Brain microvascular endothelial cell (primary cell): ENCODE data around the gene SLC39A13.

ENCODE experiments used
- DNase-seq: peaks from one replicate; pipeline ENCODE4 v3.0.0-alpha.2; 2020
- H3K27ac ChIP-seq: fragments of 250-450 bp; sonication (Bioruptor Pico); 2 replicates; pipeline ENCODE4 v1.5.1; 2020; ENCODE audit warnings: mild to moderate bottlenecking, moderate library complexity
- H3K27me3 ChIP-seq: fragments of 250-450 bp; sonication (Bioruptor Pico); replicated peaks from 2 replicates; pipeline ENCODE4 v1.5.1; 2020; ENCODE audit warnings: mild to moderate bottlenecking
- H3K36me3 ChIP-seq: fragments of 250-450 bp; sonication (Bioruptor Pico); replicated peaks from 2 replicates; pipeline ENCODE4 v1.5.1; 2020; ENCODE audit warnings: mild to moderate bottlenecking
- H3K4me3 ChIP-seq: 2 replicates; pipeline ENCODE4 v1.5.1; 2011; ENCODE audit warnings: low read depth, mild to moderate bottlenecking, control low read depth, low read length, moderate library complexity
- in situ Hi-C: cut with HindIII; loops from 2 replicates; pipeline ENCODE4 v1.10.0; 2017; ENCODE audit warnings: low sequenced_read_pairs, low pct_ligation_motif_present
- TF ChIP-seq, protein P1 (sequence below): IDR thresholded peaks from 2 replicates; pipeline ENCODE4 v1.5.1; 2011; ENCODE audit warnings: low read depth, mild to moderate bottlenecking, moderate library complexity, low read length, control low read depth, inconsistent platforms; ENCODE audit errors: missing control alignments

Gene SLC39A13

DNA sequence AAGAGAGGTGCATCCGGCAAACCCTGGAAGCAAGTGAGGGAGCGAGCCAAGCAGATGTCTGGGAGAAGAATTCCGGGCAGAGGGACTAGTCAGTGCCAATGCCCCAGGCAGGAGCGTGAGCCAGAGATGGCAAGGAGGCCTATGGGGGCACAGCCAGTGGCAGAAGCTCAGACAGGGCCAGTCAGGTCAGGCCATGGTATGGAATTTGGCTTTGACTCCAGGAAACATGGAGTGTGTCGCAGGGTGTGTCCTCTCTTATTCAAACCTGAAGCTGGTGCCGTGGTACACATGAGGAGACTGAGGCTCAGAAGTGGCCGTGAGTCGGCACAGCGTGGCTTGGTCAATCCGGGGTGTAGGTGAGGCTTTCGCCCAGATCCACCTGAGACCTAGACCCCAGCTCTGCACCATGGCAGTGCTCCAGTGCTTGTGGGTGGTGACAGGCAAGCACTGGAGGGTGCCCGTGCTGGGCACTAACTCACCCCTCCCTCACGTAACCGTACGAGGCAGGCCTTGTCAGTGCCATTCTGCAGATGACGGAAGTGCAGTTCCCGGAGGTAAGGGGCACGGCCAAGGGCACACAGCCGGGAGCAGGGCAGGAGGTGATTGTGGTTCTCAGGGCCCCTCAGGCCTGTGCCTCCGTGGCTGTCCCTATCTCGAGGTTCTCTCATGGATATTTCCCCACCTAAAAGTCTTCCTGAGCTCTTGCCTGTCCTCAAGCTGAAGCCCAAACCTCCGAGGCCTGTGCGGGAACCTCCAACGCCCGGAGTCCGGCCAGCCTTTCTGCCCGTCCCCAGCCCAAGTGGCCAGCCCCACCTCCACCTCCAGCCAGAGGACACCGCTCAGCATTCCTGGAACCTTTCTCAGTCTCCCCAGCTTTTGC lies 19.5 kb upstream of the SLC39A13 start:
- H3K27ac ChIP-seq: no peak overlapping the region
- TF ChIP-seq, protein P1, sequence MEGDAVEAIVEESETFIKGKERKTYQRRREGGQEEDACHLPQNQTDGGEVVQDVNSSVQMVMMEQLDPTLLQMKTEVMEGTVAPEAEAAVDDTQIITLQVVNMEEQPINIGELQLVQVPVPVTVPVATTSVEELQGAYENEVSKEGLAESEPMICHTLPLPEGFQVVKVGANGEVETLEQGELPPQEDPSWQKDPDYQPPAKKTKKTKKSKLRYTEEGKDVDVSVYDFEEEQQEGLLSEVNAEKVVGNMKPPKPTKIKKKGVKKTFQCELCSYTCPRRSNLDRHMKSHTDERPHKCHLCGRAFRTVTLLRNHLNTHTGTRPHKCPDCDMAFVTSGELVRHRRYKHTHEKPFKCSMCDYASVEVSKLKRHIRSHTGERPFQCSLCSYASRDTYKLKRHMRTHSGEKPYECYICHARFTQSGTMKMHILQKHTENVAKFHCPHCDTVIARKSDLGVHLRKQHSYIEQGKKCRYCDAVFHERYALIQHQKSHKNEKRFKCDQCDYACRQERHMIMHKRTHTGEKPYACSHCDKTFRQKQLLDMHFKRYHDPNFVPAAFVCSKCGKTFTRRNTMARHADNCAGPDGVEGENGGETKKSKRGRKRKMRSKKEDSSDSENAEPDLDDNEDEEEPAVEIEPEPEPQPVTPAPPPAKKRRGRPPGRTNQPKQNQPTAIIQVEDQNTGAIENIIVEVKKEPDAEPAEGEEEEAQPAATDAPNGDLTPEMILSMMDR: no peak
- H3K4me3 ChIP-seq: no peak overlapping the region
- in situ Hi-C loops: no loop called here
- H3K36me3 ChIP-seq: no peaks in the 10 kb centered on the region
- no peaks in the 10 kb centered on the region for H3K27me3 ChIP-seq
- no peak for DNase-seq

DNA sequence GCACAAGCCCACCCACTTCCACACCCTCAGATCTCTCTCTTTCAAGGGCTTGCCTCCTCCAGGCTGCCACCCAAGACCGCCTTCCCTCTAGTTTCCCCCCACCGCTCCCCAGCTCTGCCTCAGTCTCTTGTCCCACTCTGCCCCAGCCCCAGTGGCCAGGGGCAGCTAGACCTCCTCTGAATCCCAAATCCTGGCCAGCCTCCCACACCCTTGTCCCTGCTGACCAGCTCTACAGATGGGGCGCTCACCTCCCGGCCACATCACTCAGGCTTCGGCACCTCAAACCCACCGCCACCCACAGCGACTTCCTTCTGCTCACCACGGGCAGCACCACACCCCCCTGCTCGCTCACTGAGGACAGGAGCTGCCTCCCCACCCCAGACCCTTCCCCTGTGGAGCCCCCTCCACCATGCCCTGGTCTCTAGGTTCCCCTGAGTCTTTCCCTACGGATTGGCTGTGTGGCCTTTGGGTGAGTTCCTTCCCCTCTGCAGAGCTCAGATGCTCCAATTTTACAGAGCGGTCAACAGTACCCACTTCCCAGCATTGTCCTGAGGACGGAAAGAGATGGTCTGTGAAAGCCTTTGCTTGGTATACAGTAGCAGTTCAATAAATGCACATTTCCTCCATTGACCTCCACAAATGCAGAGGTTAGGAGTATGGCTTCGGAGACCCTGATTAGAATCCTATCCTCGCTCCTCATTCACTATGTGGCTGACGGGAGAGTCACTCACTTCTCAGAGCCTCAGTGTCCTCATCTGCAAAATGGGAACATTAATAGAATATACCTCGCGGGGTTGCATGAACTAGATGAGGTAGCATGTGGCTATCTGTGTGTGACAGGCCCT lies 18.6 kb upstream of the SLC39A13 start:
- H3K4me3 ChIP-seq: no peak overlapping the region
- DNase-seq: no peak
- H3K27me3 ChIP-seq: no peaks in the 10 kb centered on the region
- H3K27ac ChIP-seq: no peak overlapping the region
- TF ChIP-seq, protein P1: no peak
- in situ Hi-C loops: no loop called here
- H3K36me3 ChIP-seq: no peaks in the 10 kb centered on the region

DNA sequence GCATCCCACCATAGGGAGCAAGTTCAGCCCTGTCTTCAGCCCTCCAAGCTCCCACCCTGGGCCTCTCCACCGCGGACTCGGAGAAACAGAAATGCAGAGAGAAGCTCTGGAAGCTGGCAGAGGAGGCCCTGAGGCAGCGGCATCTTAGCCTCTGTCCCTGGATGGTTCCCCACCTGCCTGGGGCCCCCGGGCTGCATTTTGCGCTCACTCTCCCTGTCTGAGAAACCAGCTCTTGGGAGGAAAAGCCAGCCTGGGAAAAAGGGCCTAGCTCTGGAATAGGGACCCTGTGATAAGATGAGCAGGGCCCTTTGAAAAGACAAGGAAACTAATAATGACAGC lies 18.0 kb upstream of the SLC39A13 start:
- in situ Hi-C loops: no loop called here
- DNase-seq: no peak
- H3K36me3 ChIP-seq: no peaks in the 10 kb centered on the region
- H3K27me3 ChIP-seq: no peaks in the 10 kb centered on the region
- H3K27ac ChIP-seq: no peak overlapping the region
- no peak overlapping the region for H3K4me3 ChIP-seq
- TF ChIP-seq, protein P1: no peak

DNA sequence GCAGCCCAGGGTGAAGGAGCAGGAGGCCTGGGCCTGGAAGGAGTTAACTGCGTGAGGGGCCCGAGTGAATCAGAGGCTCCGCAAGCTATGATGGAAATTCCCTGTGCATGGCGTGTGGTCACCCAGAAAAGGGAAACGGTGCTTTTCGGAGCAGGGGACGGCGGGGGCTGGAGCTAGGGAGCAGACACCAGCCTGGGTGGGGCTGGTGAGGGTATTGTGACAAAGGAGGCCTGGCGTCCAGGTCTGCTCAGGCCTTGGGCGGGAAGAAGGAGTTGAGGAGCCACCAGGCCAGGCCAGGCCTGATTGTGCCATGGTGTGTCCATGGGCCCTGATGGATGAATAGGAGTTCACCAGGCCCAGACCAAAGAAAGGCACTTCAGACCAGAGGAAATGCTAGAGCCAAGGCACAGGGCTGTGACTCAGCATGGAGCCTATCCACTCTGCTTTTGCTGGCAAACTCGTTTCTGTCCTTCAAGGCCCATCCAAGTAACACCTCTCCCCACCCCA lies 17.3 kb upstream of the SLC39A13 start:
- no peaks in the 10 kb centered on the region for H3K36me3 ChIP-seq
- H3K27me3 ChIP-seq: no peaks in the 10 kb centered on the region
- H3K27ac ChIP-seq: no peak overlapping the region
- in situ Hi-C loops: no loop called here
- no peak overlapping the region for H3K4me3 ChIP-seq
- TF ChIP-seq, protein P1: no peak
- no peak for DNase-seq

DNA sequence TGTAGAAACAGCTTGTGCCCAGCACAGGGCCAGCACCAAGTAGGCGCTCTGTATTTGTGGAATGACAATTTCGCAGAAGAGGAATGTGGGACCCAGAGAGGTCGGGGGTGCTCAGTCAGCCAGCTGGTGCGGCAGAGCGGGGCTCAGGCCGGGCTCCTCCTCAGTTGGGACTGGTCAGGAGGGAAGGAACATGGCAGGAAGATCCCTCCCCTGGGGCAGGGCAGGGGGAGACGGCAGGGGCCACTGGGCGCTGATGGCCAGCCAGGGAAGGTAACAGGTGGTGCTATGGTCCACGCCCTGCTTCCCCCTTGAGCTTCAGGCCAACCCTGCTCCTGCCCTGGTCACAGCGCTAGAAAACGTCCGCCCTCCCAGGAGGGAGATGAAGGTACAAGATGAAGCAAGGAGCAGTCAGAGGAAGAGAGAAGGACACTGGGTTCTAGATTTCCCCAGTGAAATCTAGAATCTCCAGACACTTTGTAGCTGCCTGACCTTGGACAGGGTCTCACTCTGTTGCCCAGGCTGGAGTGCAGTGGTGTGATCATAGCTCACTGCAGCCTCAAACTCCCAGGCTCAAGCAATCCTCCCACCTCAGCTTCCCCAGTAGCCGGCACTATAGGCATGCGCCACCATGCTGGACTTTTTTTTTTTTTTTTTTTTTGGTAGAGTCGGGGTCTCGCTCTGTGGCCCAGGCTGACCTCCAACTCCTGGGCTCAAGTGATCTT lies 16.5 kb upstream of the SLC39A13 start:
- H3K27ac ChIP-seq: no peak overlapping the region
- in situ Hi-C loops: no loop called here

More for the DNA sequence above, 16.5 kb upstream of the SLC39A13 start:
- TF ChIP-seq, protein P1: no peak
- Histone ChIP-seq H3K36me3 (no peaks in the 10 kb centered on the region), H3K27me3 (no peaks in the 10 kb centered on the region), H3K4me3 (no peak overlapping the region)
- DNase-seq: no peak
